Measurements from ENCODE around the gene PARN. TPM values are rescaled to one million over a fixed set of nuclear protein-coding genes. Genes with fewer than 3 reads are reported as not detected.

The PARN gene
- polyA plus RNA-seq, 1 donor from 2014 or later: 22.3 TPM

DNA sequence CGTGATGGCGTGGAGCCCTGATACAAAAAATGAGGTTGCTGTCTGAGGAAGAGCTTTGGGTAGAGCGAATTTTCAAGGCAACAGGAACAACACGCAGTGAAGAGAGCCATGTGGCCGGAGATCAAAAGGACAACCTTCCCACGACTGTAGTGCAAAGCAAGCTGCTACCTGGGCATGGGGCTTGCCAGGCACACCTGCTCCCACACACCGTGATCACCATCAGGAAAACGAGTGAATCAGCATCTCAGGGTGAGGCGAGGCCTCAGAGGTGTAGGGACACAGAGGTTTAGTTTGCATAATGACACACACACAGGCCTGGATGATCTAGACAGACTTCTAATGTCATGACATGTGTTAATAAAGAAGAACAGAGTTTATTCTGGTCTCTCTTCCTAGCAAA is 65.7 kb downstream of the PARN start:
- no peak for TF ChIP-seq EZH2 (IDR thresholded peaks at IDR 0.05; ENCODE audit: borderline replicate concordance, insufficient read depth, low read length, poor library complexity, severe bottlenecking)
- TF ChIP-seq POLR2AphosphoS5 (IDR thresholded peaks at IDR 0.05): no peak
- TF ChIP-seq EP300 (conservative IDR thresholded peaks at IDR 0.05; ENCODE audit: poor library complexity, severe bottlenecking): no peak
- no peak overlapping the region for H3K27ac ChIP-seq (ENCODE audit: low read length)

DNA sequence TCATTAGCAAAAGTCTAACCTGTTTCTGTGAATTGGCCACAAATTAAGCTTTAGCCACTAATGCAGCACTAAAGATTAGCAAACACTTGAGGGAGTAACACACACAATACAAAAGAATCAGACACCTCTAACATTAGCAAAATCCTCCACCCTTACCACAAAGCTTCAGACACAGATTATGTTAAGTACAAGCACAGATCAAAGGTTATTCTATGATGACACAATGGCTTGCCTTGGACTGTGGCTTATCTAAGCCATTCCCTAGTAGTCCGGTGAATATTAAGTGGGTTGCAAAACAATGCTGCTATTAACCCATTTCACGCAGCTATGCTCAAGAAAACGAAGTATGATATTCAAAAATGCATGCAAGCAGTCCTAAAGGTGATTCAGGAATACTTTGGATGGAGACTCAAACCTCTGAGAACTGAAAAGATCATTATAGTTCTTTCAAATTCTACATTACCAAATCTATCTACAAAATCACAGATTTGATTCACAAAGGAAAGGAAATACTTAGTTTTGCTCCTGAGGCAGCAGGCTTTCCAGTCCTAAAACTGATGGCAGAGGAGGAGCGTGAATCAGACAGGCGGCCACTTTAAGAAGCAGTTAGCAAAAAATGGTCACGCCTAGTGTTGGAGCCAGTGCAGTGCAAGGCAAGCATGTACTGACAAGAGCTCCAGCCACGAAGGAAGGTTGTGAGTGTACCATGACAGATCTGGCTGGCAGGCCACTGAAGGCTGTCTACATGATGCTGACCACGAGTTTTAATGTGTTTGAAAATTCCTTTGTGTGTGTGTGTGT is 67.2 kb downstream of the PARN start:
- Histone ChIP-seq H3F3A (ENCODE audit: insufficient read depth, low read length, poor library complexity, severe bottlenecking) (no peaks in the 10 kb centered on the region), H3K79me2 (replicated peaks; ENCODE audit: insufficient read depth, low read length) (no peaks in the 10 kb centered on the region), H3K4me2 (ENCODE audit: low read length) (no peak overlapping the region), H2AFZ (ENCODE audit: low read depth, low read length) (no peak overlapping the region), H4K20me1 (ENCODE audit: insufficient read depth) (no peaks in the 10 kb centered on the region), H3K36me3 (ENCODE audit: insufficient read depth, low read length) (no peaks in the 10 kb centered on the region), H3K4me3 (ENCODE audit: low read length) (no peak overlapping the region), H3K9me3 (ENCODE audit: low read length) (no peaks in the 10 kb centered on the region), H3K27me3 (ENCODE audit: insufficient read depth, low read depth, low read length) (no peaks in the 10 kb centered on the region), H3K9me2 (ENCODE audit: insufficient read depth, low read length) (no peaks in the 10 kb centered on the region), H3K27ac (ENCODE audit: low read length) (no peak overlapping the region), H3K9ac (ENCODE audit: low read length) (no peak overlapping the region)
- TF ChIP-seq MXI1 (conservative IDR thresholded peaks at IDR 0.05; ENCODE audit: poor library complexity, severe bottlenecking): no peak
- TF ChIP-seq, protein P1, sequence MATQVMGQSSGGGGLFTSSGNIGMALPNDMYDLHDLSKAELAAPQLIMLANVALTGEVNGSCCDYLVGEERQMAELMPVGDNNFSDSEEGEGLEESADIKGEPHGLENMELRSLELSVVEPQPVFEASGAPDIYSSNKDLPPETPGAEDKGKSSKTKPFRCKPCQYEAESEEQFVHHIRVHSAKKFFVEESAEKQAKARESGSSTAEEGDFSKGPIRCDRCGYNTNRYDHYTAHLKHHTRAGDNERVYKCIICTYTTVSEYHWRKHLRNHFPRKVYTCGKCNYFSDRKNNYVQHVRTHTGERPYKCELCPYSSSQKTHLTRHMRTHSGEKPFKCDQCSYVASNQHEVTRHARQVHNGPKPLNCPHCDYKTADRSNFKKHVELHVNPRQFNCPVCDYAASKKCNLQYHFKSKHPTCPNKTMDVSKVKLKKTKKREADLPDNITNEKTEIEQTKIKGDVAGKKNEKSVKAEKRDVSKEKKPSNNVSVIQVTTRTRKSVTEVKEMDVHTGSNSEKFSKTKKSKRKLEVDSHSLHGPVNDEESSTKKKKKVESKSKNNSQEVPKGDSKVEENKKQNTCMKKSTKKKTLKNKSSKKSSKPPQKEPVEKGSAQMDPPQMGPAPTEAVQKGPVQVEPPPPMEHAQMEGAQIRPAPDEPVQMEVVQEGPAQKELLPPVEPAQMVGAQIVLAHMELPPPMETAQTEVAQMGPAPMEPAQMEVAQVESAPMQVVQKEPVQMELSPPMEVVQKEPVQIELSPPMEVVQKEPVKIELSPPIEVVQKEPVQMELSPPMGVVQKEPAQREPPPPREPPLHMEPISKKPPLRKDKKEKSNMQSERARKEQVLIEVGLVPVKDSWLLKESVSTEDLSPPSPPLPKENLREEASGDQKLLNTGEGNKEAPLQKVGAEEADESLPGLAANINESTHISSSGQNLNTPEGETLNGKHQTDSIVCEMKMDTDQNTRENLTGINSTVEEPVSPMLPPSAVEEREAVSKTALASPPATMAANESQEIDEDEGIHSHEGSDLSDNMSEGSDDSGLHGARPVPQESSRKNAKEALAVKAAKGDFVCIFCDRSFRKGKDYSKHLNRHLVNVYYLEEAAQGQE (IDR thresholded peaks at IDR 0.05; ENCODE audit: borderline replicate concordance): no peak

More for the DNA sequence above, 65.7 kb downstream of the PARN start:
- no peak overlapping the region for H3K4me3 ChIP-seq (ENCODE audit: low read length)
- no peaks in the 10 kb centered on the region for H4K20me1 ChIP-seq (ENCODE audit: insufficient read depth)
- no peaks in the 10 kb centered on the region for H3F3A ChIP-seq (ENCODE audit: insufficient read depth, low read length, poor library complexity, severe bottlenecking)
- no peaks in the 10 kb centered on the region for H3K9me3 ChIP-seq (ENCODE audit: low read length)
- no peak overlapping the region for H3K4me2 ChIP-seq (ENCODE audit: low read length)
- H3K36me3 ChIP-seq (ENCODE audit: insufficient read depth, low read length): no peaks in the 10 kb centered on the region
- H3K9me2 ChIP-seq (ENCODE audit: insufficient read depth, low read length): no peaks in the 10 kb centered on the region
- no peak overlapping the region for H3K9ac ChIP-seq (ENCODE audit: low read length)
- no peak overlapping the region for H2AFZ ChIP-seq (ENCODE audit: low read depth, low read length)
- H3K79me2 ChIP-seq (replicated peaks; ENCODE audit: insufficient read depth, low read length): no peaks in the 10 kb centered on the region
- no peaks in the 10 kb centered on the region for H3K27me3 ChIP-seq (ENCODE audit: insufficient read depth, low read depth, low read length)

DNA sequence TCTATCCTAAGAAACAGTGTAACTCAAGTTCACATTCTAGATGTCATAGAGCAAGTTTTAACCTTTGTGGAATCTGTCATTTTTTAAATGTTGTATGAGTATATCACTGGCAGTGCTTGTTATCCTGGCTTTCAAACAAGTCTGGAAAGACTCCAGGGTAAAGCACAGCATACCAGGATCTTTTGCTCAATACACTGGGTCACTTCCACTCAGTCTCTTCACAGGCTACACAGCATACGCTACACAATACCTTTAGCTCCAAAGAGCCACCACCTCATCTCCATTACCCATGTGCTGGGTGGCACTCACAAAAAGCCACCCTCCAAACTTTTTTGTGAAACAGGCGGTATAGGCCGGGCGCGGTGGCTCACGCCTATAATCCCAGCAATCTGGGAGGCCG is 69.5 kb downstream of the PARN start:
- no peaks in the 10 kb centered on the region for H3F3A ChIP-seq (ENCODE audit: insufficient read depth, low read length, poor library complexity, severe bottlenecking)
- no peak overlapping the region for H3K9ac ChIP-seq (ENCODE audit: low read length)
- no peaks in the 10 kb centered on the region for H3K27me3 ChIP-seq (ENCODE audit: insufficient read depth, low read depth, low read length)
- H2AFZ ChIP-seq (ENCODE audit: low read depth, low read length): no peak overlapping the region
- no peaks in the 10 kb centered on the region for H3K9me3 ChIP-seq (ENCODE audit: low read length)
- no peaks in the 10 kb centered on the region for H4K20me1 ChIP-seq (ENCODE audit: insufficient read depth)
- no peak overlapping the region for H3K4me2 ChIP-seq (ENCODE audit: low read length)
- H3K36me3 ChIP-seq (ENCODE audit: insufficient read depth, low read length): no peaks in the 10 kb centered on the region
- no peak for TF ChIP-seq RAD21 (conservative IDR thresholded peaks at IDR 0.05)
- TF ChIP-seq, protein P2, sequence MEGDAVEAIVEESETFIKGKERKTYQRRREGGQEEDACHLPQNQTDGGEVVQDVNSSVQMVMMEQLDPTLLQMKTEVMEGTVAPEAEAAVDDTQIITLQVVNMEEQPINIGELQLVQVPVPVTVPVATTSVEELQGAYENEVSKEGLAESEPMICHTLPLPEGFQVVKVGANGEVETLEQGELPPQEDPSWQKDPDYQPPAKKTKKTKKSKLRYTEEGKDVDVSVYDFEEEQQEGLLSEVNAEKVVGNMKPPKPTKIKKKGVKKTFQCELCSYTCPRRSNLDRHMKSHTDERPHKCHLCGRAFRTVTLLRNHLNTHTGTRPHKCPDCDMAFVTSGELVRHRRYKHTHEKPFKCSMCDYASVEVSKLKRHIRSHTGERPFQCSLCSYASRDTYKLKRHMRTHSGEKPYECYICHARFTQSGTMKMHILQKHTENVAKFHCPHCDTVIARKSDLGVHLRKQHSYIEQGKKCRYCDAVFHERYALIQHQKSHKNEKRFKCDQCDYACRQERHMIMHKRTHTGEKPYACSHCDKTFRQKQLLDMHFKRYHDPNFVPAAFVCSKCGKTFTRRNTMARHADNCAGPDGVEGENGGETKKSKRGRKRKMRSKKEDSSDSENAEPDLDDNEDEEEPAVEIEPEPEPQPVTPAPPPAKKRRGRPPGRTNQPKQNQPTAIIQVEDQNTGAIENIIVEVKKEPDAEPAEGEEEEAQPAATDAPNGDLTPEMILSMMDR (IDR thresholded peaks at IDR 0.05; ENCODE audit: poor library complexity, severe bottlenecking): no peak
- no peak for TF ChIP-seq EZH2 (IDR thresholded peaks at IDR 0.05; ENCODE audit: borderline replicate concordance, insufficient read depth, low read length, poor library complexity, severe bottlenecking)
- no peak for TF ChIP-seq TAF1 (IDR thresholded peaks at IDR 0.05; ENCODE audit: low read depth)
- TF ChIP-seq MXI1 (conservative IDR thresholded peaks at IDR 0.05; ENCODE audit: poor library complexity, severe bottlenecking): no peak
- TF ChIP-seq, protein P1 (IDR thresholded peaks at IDR 0.05; ENCODE audit: borderline replicate concordance): no peak
- no peak for TF ChIP-seq EP300 (conservative IDR thresholded peaks at IDR 0.05; ENCODE audit: poor library complexity, severe bottlenecking)
- H3K9me2 ChIP-seq (ENCODE audit: insufficient read depth, low read length): no peaks in the 10 kb centered on the region
- no peaks in the 10 kb centered on the region for H3K79me2 ChIP-seq (replicated peaks; ENCODE audit: insufficient read depth, low read length)
- no peak overlapping the region for H3K27ac ChIP-seq (ENCODE audit: low read length)
- no peak overlapping the region for H3K4me3 ChIP-seq (ENCODE audit: low read length)

Data from neural cell (in vitro differentiated cells).